H7 (cell line): ENCODE data around the gene PSMD6. TPM values are rescaled to one million over a fixed set of nuclear protein-coding genes. Genes with fewer than 3 reads are reported as not detected.

ENCODE experiments used
- DNase-seq: peaks from one replicate; pipeline ENCODE4 v3.0.0; 2012
- H3K27me3 ChIP-seq: 2 replicates; pipeline ENCODE4 v1.6.0; 2011; ENCODE audit warnings: mild to moderate bottlenecking, low read length; ENCODE audit not compliant: control insufficient read depth, insufficient read depth
- H3K36me3 ChIP-seq: replicated peaks from 2 replicates; pipeline ENCODE4 v1.5.1; 2011; ENCODE audit warnings: low read length; ENCODE audit not compliant: control insufficient read depth, insufficient read depth
- H3K4me3 ChIP-seq: 2 replicates; pipeline ENCODE4 v1.5.1; 2011; ENCODE audit warnings: low read depth, mild to moderate bottlenecking, control low read depth, low read length, moderate library complexity; ENCODE audit not compliant: insufficient read depth
- total RNA-seq: library from RNA; depleted of rRNA; stranded (reverse); fragments of >200 nt; shearing (Covaris generic); gene quantifications from 2 replicates; pipeline ENCODE4 v1.2.3, GENCODE V29; 2014; rRNA removed

PSMD6 gene
- total RNA-seq: 144 and 169 TPM in 2 replicates

DNA sequence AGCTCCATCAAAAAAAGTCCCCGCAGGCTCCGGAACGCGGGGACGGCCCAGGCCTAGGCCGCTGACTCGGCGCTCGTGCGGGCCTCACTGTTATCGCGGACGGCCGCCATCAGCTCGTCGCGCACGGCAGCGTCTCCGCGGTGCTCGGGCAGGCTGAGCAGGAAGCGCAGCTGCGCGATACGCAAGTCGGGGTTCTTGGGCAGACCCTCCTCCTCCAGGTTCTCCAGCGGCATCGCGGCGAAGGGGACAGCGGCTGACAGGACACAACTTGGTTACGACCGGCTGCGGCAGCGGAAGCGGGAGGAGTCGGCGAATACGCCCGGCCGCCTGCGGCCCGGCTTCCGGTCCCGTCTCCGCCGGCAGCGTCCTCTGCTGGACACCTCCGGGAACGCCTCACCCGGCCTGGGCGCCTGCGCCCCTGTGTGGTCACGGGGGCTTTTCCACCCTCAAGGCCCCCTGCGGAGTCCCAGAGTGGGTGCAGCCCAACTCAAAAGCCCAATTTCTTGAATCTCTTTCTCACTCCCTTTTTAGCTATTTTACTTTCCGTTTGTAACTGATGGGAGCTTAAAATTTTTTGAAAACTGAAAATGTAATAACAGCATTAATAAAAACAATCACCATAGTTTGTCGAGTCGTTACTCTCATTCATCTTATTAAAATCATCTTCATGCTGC lies at the start of gene PSMD6:
TSS of gene PSMD6 (minus strand) at position 308 of the 674 bp plus-strand sequence. CDS start at position 233, 75 bp downstream.
- Histone ChIP-seq H3K4me3 (peak within 1 kb of the TSS; percentile 87), H3K36me3 (peaks cover 2% of the 10 kb centered on the region), H3K27me3 (no peaks in the 10 kb centered on the region; the same call in 1 of the 2 replicates)
- DNase-seq: peak; percentile 91

DNA sequence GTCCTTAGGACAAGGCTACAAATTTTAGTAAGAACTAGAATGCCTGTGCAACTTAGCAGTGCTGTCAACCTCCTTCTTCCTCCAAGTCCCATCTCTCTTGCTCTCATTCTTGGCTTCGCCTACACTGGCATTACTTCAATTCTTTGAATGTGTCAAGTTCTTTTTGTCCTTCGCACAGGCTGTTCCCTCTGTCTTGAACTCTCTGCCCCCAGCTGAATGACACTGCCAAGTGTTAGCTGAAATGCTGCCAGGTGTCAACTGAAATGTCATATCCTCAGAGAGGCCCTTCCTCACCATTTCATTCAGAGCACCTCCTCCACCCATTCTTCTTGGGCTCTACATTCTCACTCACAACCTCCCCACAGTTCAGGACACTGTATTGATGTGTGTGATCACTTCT lies 48.8 kb upstream of the PSMD6 start:
- Histone ChIP-seq H3K4me3 (no peak overlapping the region), H3K27me3 (no peaks in the 10 kb centered on the region), H3K36me3 (no peaks in the 10 kb centered on the region)
- no peak for DNase-seq

DNA sequence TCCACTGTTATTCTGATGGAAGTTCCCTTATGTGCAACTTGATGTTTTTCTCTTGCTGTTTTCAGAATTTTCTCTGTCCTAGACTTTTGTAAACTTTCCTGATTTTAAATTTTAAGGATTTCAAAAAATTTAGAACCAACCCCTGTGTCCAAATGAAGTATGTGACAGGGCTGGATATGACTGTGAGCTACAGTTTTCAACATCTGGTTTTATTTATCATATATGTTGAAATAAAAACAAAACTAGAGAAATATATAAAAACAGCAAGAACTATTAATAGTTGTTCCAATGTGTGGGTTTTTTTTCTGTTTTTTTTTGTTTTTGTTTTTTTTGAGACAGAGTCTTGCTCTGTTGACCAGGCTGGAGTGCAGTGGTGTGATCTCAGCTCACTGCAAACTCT lies 47.4 kb upstream of the PSMD6 start:
- Histone ChIP-seq H3K27me3 (no peaks in the 10 kb centered on the region), H3K4me3 (no peak overlapping the region), H3K36me3 (no peaks in the 10 kb centered on the region)
- no peak for DNase-seq

DNA sequence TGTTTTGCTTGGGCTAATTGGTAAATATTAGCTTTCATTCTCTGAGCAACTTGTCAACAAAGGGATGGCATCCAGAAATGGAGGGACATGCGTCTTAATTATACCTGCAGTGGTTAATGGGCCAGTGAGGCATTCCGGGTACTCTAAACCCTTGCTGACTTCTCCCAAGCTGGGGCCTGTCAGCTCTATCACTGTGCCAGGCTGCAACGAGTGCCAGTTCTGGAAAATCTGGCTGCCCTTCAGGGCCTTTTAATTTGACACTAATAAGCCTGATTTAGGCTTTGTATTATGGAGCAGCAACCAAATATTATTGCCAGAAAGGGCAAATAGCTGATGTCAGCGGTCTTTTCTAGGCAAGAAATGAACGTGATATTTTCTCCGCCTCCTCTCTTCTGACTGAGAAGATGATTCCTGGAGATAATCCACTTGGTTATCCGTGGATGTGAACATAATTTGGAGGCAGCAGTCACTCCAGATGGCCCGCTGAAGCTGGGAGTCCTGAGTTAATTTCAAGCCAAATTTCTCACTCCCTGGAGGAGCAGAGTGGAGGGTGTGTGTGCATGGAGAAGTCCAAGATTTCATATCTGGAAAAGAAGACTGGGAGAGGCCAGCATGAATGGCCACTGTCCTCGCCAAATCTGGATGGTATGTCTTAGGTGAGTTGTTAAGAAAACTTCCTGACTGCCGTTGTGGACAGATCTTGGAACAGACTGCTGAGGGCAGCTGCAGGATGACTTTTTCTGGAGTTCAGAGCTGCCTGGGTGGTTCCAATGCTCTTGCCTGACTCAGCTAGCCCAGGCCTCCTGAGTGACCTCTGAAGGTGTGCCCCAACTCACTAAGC lies 44.4 kb upstream of the PSMD6 start:
- no peak for DNase-seq
- no peak overlapping the region for H3K4me3 ChIP-seq
- H3K27me3 ChIP-seq: no peaks in the 10 kb centered on the region; the same call in 1 of the 2 replicates
- H3K36me3 ChIP-seq: no peaks in the 10 kb centered on the region

DNA sequence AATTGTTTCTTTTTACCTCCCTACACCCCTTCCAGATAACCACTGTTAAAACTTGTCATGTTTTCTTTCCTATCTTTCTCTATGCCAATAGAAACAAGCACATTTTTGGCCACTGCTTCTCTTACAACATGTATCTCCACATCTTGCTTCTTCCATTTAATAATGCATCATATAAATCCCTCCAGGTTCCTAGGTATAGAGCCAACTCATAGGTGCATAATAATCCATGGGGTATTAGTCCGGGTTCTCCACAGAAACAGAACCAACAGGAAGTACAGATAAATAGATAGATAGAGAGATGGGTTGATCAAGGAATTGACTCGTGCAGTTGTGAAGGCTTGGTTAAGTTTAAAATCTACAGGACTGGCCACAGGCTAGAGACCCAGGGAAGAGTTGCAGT lies 41.5 kb upstream of the PSMD6 start:
- no peaks in the 10 kb centered on the region; the same call in 1 of the 2 replicates for H3K27me3 ChIP-seq
- DNase-seq: no peak
- H3K4me3 ChIP-seq: no peak overlapping the region
- no peaks in the 10 kb centered on the region for H3K36me3 ChIP-seq

DNA sequence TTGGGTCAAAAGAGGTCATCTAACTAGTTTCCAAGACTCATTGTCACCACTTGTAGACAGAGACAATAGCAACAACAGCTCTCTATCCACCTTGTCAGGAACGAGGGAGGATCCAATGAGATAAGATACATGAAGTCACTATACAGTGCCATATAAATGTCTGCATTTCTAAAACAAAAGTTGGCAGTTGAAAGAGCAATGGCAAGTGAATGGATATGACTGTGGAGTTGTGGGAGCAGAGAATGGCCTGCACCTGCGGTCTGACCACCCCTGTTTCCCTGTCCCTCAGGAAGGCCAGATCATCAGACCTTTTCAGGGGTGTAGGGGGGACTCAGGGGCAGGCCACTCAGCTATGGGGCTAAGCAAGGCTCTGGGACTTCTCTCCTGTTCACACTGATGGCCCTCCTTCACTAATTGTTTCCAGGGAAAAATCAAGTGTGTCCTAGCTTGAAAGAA lies 40.7 kb upstream of the PSMD6 start:
- Histone ChIP-seq H3K36me3 (no peaks in the 10 kb centered on the region), H3K4me3 (no peak overlapping the region)
- DNase-seq: no peak

DNA sequence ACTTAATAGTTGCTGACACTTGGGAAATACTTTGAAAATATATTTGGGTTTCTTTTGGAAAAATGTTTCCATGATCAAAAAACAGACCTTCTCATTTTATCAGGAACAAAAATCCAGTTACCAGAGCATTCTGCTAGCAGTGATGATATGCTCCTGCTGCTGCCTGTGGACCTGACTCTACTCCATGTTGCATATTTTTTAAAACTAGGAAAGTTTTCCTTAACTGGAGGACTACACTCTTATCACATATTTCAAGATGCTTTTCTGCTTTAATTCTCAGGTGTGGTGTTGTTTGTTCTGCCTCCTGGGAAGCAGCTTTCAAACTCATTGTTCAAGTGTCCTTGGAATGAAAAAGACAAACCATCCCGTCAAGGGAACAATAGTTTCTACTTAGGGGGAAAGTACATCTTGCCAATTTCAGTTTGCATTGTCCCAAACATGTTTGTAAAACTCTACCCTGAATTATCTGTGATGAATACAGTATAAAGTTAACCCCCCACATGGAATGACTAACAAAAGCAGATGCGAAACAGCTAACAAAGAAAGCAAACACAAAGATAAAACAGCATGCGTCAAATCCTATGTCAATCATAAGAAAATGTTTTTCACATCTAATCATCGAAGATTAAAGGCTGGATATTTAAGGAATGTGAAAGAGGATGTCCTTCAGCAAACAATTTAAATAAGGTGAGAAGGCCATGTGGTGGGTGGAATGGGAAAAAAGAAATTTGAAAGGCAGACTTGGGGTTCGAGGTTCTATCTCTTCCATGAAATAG lies 40.1 kb upstream of the PSMD6 start:
- no peaks in the 10 kb centered on the region for H3K36me3 ChIP-seq
- H3K4me3 ChIP-seq: no peak overlapping the region
- H3K27me3 ChIP-seq: no peaks in the 10 kb centered on the region; the same call in 1 of the 2 replicates
- no peak for DNase-seq

More for the DNA sequence above, 40.7 kb upstream of the PSMD6 start:
- no peaks in the 10 kb centered on the region; the same call in 1 of the 2 replicates for H3K27me3 ChIP-seq

DNA sequence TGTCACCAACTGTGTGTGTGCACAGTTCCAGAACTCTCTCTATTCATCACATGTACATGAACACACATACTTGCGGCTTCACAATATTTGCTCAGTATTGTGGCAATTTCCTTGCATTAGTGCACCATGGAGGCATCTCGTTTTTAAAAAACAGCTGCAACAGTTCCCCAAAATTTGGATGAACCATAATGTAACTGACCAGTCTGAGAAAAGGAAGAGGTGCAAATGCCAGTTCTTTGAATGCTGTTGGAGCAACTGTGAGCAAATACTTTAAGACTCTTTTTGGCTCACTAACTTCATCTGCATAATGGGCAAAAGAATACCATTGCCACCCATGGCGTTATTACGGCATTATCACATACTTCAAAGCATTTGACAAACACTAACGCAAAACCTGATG lies 38.3 kb upstream of the PSMD6 start:
- Histone ChIP-seq H3K36me3 (no peaks in the 10 kb centered on the region), H3K27me3 (no peaks in the 10 kb centered on the region; the same call in 1 of the 2 replicates), H3K4me3 (no peak overlapping the region)
- no peak for DNase-seq

DNA sequence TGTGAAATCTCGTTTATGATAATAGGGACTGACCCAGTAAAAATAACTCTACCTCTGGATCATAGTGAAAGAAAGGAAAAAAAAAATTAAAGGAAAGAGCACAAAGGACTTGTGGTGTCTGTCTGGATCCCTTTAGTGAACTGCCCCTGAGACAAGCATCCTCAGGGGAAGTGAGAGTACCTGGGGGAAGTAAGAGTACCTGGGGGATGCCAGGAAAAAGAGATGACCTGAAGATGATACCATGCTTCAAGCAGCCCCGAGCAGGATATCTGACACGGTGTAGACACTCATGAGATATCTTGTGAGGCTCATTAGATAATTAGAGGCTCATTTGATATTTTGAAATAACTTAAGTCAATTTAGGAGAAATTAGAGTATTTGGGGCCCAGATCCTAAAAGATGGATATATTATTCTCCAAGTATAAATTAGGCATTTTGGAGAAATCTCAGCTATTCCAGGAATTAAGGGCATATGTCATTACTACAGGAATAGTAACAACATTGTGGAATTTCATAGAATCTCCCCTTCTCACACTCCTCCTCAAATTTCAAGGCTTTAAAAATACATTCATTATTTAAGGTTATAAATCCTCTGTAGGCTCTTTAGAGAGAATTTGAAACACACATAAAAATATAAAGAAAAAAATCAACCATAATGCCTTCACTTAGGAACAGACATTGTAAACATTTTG lies 36.3 kb upstream of the PSMD6 start:
- Histone ChIP-seq H3K4me3 (no peak overlapping the region), H3K27me3 (no peaks in the 10 kb centered on the region; the same call in 1 of the 2 replicates), H3K36me3 (no peaks in the 10 kb centered on the region)
- DNase-seq: no peak

DNA sequence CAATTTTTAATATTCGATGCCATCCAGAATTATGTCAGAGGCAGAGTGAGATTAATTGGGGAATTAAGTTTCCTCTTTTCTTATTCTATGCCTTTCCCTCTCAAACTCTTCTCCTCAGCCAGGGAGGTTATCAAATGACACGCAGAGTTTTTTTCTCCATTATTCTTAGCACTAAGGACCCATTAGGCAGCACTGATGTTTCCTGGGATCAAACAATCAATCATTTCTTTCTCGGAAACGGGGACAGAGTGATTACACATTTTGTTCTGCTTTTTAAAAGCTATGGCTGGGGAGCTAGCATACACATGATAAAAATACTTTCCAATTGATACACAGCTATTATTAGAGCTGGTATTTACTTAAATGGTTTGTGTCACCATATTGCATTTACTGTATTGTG lies 35.3 kb upstream of the PSMD6 start:
- Histone ChIP-seq H3K27me3 (no peaks in the 10 kb centered on the region; the same call in 1 of the 2 replicates), H3K4me3 (no peak overlapping the region), H3K36me3 (no peaks in the 10 kb centered on the region)
- no peak for DNase-seq

DNA sequence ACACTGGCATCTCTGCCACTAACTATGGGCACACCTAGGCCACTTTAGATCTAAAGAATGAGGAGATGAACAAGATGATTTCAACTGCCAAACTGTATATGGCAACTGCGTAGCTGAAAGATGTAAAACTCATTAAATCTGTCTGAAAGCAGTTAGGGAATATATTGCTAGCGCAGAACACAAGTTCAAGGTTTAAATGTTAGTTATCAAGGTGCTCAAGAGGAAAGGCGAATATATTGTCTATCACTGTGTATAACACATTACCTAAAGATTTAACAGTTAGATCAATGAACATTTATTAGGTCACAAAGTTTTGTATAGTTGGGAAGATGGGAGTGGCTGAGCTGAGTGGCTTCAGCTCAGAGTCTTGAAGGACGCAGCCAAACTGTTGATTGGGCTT lies 33.9 kb upstream of the PSMD6 start:
- Histone ChIP-seq H3K27me3 (no peaks in the 10 kb centered on the region; the same call in 1 of the 2 replicates), H3K36me3 (no peaks in the 10 kb centered on the region), H3K4me3 (no peak overlapping the region)
- DNase-seq: no peak

DNA sequence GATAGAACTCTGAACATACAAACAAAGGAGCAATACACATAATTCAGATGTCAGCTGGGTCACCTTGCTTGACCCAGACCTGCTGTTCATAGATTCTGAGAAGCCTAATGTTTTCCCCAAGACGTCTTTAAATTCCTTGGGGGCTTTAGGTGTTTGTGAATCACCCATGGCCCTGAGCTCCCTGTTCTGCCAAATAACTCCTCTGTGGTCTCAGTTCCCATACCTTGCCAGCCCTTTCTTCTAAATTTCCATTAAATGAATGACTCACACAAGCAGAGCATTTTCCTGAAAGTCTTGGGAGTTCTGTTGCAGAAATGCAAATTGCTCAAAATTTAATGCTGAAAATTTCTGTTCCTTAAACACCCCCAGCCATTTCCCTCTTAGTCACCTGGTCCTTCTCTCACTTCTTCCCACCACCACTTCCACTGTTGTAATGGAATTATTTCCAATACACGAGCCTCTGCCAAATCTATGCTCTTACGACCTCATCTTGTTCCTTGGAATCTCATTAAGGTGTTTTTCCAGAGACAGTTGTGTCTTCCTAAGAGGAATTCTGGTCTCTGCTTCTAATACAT lies 33.4 kb upstream of the PSMD6 start:
- Histone ChIP-seq H3K4me3 (no peak overlapping the region), H3K27me3 (no peaks in the 10 kb centered on the region), H3K36me3 (no peaks in the 10 kb centered on the region)
- DNase-seq: no peak

DNA sequence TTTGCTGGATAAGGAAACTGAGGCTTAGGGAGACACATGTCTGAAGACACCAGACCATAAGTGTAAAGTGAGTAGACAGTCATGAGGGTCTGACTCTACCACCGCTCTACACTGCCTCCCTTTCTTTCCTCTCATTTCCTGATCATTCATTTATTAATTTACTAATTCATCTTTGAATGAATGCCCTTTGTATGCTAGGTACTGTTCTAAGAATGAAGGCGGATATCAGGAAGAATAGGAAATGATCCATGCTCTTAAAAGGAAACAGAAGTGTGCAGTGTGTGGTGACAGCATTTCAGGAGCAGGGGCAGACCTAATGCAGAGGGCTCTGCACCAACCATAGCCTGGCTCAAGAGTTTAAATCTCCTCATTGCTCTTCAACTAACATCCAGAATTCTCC lies 31.8 kb upstream of the PSMD6 start:
- DNase-seq: no peak
- H3K36me3 ChIP-seq: no peaks in the 10 kb centered on the region
- no peak overlapping the region for H3K4me3 ChIP-seq
- no peaks in the 10 kb centered on the region for H3K27me3 ChIP-seq

DNA sequence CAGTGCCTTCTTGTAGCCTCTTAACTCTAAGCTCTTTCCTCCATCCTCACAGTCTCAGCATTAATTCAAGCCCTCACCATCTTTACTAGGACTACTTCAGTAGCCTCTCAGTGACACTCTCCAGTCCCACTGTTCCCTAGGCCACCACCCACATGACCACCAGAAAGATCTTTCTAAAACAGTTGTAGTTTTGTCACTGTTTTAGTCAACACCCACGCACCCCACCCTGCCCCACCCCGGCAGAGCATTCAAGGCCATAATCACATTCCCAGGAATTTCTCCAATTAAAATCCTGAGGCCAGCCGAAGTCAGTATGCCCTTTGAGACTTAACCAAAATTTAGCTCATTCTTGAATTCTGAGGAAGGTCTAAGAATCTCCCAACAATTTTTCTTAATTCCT lies 31.2 kb upstream of the PSMD6 start:
- no peak for DNase-seq
- no peaks in the 10 kb centered on the region for H3K36me3 ChIP-seq
- H3K4me3 ChIP-seq: no peak overlapping the region
- H3K27me3 ChIP-seq: no peaks in the 10 kb centered on the region
